HEK293 (cell line): ENCODE results near the gene MYZAP.

Experiments
- CTCF ChIA-PET: fragments of 350-600 bp; formaldehyde crosslinking; extraction: SDS; loops from one replicate; lab custom pipeline; 2021; ENCODE audit warnings: antibody characterized with exemption; lab: Yijun Ruan, JAX
- POLR2A ChIA-PET: fragments of 300-600 bp; formaldehyde crosslinking; extraction: SDS; loops from one replicate; lab custom pipeline; 2020; ENCODE audit warnings: antibody characterized with exemption, inconsistent platforms; lab: Yijun Ruan, JAX
- H3K27ac ChIP-seq: fragments of 200-500 bp; sonication (Bioruptor generic); 2 replicates; pipeline ENCODE4 v1.5.1; 2014; ENCODE audit warnings: low read depth, low read length, control low read depth, inconsistent platforms; ENCODE audit errors: extremely low read depth
- H3K36me3 ChIP-seq, 2 experiments: fragments of 200-500 bp in 1 of 2; sonication (Bioruptor generic) in 1 of 2; 1 replicate in 1 of 2; 2 replicates in 1 of 2; pipeline ENCODE4 v1.5.1; 2014 to 2017; ENCODE audit warnings: inconsistent platforms in 2 of 2, low read length in 2 of 2; ENCODE audit not compliant: control insufficient read depth in 2 of 2, insufficient read depth in 1 of 2
- H3K4me1 ChIP-seq: fragments of 200-500 bp; sonication (Bioruptor generic); 2 replicates; pipeline ENCODE4 v1.5.1; 2014; ENCODE audit warnings: mild to moderate bottlenecking, low read length, inconsistent platforms; ENCODE audit not compliant: control insufficient read depth, insufficient read depth
- H3K4me3 ChIP-seq: 2 replicates; pipeline ENCODE4 v1.5.1; 2011; ENCODE audit warnings: low read depth, mild to moderate bottlenecking, control low read depth, low read length, moderate library complexity
- H3K9me3 ChIP-seq: fragments of 200-500 bp; sonication (Bioruptor generic); 2 replicates; pipeline ENCODE4 v1.5.1; 2014; ENCODE audit warnings: low read depth, low read length, inconsistent platforms; ENCODE audit not compliant: control insufficient read depth, insufficient read depth
- HOXC10 ChIP-seq: sonication (generic); formaldehyde crosslinking; IDR thresholded peaks from 2 replicates; pipeline ENCODE4 v1.8.1; 2023; ENCODE audit warnings: mild to moderate bottlenecking, missing genetic modification reagents
- MEIS1 ChIP-seq: sonication (generic); formaldehyde crosslinking; IDR thresholded peaks from 2 replicates; pipeline ENCODE4 v1.8.1; 2022; ENCODE audit warnings: missing genetic modification reagents, mild to moderate bottlenecking, borderline replicate concordance
- MYNN ChIP-seq: fragments of 450-650 bp; formaldehyde crosslinking; IDR thresholded peaks from 2 replicates; pipeline ENCODE4 v1.5.1; 2016; ENCODE audit warnings: missing biosample characterization, missing genetic modification characterization, borderline replicate concordance
- SCRT1 ChIP-seq: fragments of 450-650 bp; formaldehyde crosslinking; IDR thresholded peaks from 2 replicates; pipeline ENCODE4 v1.5.1; 2016; ENCODE audit warnings: missing biosample characterization, missing genetic modification characterization, borderline replicate concordance
- ZBTB17 ChIP-seq: fragments of 450-650 bp; formaldehyde crosslinking; IDR thresholded peaks from 2 replicates; pipeline ENCODE4 v1.5.1; 2016; ENCODE audit warnings: missing biosample characterization, missing genetic modification characterization
- ZFHX2 ChIP-seq: fragments of 450-650 bp; formaldehyde crosslinking; conservative IDR thresholded peaks from 2 replicates; pipeline ENCODE4 v1.5.1; 2016; ENCODE audit warnings: missing biosample characterization, missing genetic modification characterization
- ZNF202 ChIP-seq: fragments of 450-650 bp; formaldehyde crosslinking; IDR thresholded peaks from 2 replicates; pipeline ENCODE4 v1.5.1; 2016; ENCODE audit warnings: missing biosample characterization, missing genetic modification characterization, borderline replicate concordance
- ZNF221 ChIP-seq: fragments of 450-650 bp; formaldehyde crosslinking; IDR thresholded peaks from 2 replicates; pipeline ENCODE4 v1.5.1; 2017; ENCODE audit warnings: missing biosample characterization, missing genetic modification characterization, borderline replicate concordance
- ZNF324 ChIP-seq: fragments of 450-650 bp; formaldehyde crosslinking; IDR thresholded peaks from 2 replicates; pipeline ENCODE4 v1.5.1; 2016; ENCODE audit warnings: missing biosample characterization, missing genetic modification characterization
- ZNF423 ChIP-seq: fragments of 450-650 bp; formaldehyde crosslinking; IDR thresholded peaks from 2 replicates; pipeline ENCODE4 v1.5.1; 2016; ENCODE audit warnings: missing biosample characterization, missing genetic modification characterization
- ZSCAN16 ChIP-seq: fragments of 450-650 bp; formaldehyde crosslinking; IDR thresholded peaks from 2 replicates; pipeline ENCODE4 v1.5.1; 2016; ENCODE audit warnings: missing biosample characterization, missing genetic modification characterization
- TF ChIP-seq, protein P1 (sequence below): fragments of 450-650 bp; formaldehyde crosslinking; IDR thresholded peaks from 2 replicates; pipeline ENCODE4 v1.5.1; 2016; ENCODE audit warnings: missing biosample characterization, missing genetic modification characterization
- TF ChIP-seq, protein P2 (sequence below): fragments of 450-650 bp; formaldehyde crosslinking; IDR thresholded peaks from 2 replicates; pipeline ENCODE4 v1.5.1; 2017; ENCODE audit warnings: missing biosample characterization, missing genetic modification characterization
- TF ChIP-seq, protein P3 (sequence below): fragments of 450-650 bp; formaldehyde crosslinking; IDR thresholded peaks from 2 replicates; pipeline ENCODE4 v1.5.1; 2016; ENCODE audit warnings: missing biosample characterization, missing genetic modification characterization
- TF ChIP-seq, protein P4 (sequence below): fragments of 450-650 bp; formaldehyde crosslinking; IDR thresholded peaks from 2 replicates; pipeline ENCODE4 v1.5.1; 2017; ENCODE audit warnings: missing biosample characterization, missing genetic modification characterization
- TF ChIP-seq, protein P5 (sequence below): fragments of 450-650 bp; formaldehyde crosslinking; IDR thresholded peaks from 2 replicates; pipeline ENCODE4 v1.5.1; 2016; ENCODE audit warnings: missing biosample characterization, missing genetic modification characterization
- TF ChIP-seq, protein P6 (sequence below): sonication (generic); formaldehyde crosslinking; IDR thresholded peaks from 2 replicates; pipeline ENCODE4 v1.8.1; 2022; ENCODE audit warnings: mild to moderate bottlenecking, moderate library complexity, missing genetic modification reagents
- TF ChIP-seq, protein P7 (sequence below): fragments of 450-650 bp; formaldehyde crosslinking; IDR thresholded peaks from 2 replicates; pipeline ENCODE4 v1.5.1; 2017; ENCODE audit warnings: missing biosample characterization, mild to moderate bottlenecking, missing genetic modification characterization, moderate library complexity
- TF ChIP-seq, protein P8 (sequence below): fragments of 450-650 bp; formaldehyde crosslinking; IDR thresholded peaks from 2 replicates; pipeline ENCODE4 v1.5.1; 2016; ENCODE audit warnings: missing biosample characterization, missing genetic modification characterization, borderline replicate concordance

Gene MYZAP

DNA sequence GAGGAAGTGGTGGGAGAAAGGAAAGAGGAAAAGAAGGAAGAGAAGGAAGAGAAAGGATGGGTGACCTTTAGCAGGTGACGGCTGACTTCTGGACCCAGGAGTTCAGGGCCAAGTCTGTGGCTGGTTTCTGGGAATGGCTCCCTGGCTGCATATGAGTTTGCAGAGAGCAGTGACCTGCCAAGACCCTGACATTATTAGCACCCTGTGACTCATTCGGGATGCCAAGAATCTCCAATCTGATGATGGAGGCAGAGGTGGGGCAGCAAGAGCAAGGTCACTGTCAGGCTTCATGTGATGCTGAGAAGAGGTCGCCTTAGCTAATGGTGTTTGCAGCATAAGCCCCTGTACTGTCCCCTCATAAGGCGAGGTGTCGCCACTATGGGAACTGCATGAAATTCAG, 42.6 kb downstream of the MYZAP start:
- H3K4me3 ChIP-seq = no peak overlapping the region
- H3K27ac ChIP-seq = no peak overlapping the region
- TF ChIP-seq, protein P1, sequence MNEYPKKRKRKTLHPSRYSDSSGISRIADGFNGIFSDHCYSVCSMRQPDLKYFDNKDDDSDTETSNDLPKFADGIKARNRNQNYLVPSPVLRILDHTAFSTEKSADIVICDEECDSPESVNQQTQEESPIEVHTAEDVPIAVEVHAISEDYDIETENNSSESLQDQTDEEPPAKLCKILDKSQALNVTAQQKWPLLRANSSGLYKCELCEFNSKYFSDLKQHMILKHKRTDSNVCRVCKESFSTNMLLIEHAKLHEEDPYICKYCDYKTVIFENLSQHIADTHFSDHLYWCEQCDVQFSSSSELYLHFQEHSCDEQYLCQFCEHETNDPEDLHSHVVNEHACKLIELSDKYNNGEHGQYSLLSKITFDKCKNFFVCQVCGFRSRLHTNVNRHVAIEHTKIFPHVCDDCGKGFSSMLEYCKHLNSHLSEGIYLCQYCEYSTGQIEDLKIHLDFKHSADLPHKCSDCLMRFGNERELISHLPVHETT = no peak
- no peak for TF ChIP-seq ZNF423 (tag by site-specific recombination)
- TF ChIP-seq HOXC10 (CRISPR knock-in tag) = no peak
- TF ChIP-seq, protein P2, sequence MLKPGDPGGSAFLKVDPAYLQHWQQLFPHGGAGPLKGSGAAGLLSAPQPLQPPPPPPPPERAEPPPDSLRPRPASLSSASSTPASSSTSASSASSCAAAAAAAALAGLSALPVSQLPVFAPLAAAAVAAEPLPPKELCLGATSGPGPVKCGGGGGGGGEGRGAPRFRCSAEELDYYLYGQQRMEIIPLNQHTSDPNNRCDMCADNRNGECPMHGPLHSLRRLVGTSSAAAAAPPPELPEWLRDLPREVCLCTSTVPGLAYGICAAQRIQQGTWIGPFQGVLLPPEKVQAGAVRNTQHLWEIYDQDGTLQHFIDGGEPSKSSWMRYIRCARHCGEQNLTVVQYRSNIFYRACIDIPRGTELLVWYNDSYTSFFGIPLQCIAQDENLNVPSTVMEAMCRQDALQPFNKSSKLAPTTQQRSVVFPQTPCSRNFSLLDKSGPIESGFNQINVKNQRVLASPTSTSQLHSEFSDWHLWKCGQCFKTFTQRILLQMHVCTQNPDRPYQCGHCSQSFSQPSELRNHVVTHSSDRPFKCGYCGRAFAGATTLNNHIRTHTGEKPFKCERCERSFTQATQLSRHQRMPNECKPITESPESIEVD (tag by site-specific recombination) = no peak
- TF ChIP-seq, protein P3, sequence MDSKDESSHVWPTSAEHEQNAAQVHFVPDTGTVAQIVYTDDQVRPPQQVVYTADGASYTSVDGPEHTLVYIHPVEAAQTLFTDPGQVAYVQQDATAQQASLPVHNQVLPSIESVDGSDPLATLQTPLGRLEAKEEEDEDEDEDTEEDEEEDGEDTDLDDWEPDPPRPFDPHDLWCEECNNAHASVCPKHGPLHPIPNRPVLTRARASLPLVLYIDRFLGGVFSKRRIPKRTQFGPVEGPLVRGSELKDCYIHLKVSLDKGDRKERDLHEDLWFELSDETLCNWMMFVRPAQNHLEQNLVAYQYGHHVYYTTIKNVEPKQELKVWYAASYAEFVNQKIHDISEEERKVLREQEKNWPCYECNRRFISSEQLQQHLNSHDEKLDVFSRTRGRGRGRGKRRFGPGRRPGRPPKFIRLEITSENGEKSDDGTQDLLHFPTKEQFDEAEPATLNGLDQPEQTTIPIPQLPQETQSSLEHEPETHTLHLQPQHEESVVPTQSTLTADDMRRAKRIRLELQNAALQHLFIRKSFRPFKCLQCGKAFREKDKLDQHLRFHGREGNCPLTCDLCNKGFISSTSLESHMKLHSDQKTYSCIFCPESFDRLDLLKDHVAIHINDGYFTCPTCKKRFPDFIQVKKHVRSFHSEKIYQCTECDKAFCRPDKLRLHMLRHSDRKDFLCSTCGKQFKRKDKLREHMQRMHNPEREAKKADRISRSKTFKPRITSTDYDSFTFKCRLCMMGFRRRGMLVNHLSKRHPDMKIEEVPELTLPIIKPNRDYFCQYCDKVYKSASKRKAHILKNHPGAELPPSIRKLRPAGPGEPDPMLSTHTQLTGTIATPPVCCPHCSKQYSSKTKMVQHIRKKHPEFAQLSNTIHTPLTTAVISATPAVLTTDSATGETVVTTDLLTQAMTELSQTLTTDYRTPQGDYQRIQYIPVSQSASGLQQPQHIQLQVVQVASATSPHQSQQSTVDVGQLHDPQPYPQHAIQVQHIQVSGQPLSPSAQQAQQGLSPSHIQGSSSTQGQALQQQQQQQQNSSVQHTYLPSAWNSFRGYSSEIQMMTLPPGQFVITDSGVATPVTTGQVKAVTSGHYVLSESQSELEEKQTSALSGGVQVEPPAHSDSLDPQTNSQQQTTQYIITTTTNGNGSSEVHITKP = no peak
- TF ChIP-seq ZNF221 (tag by site-specific recombination) = no peak
- no peaks in the 10 kb centered on the region for H3K9me3 ChIP-seq
- ChIA-PET CTCF (interaction anchor here (0.5 to 0.6 kb wide), 2 partner anchors 68 to 75 kb away, joined by 3 to 4 read pairs; no protein-coding TSS in a partner anchor), POLR2A (no interaction called here)
- no peaks in the 10 kb centered on the region for H3K36me3 ChIP-seq
- H3K4me1 ChIP-seq = no peaks in the 10 kb centered on the region

DNA sequence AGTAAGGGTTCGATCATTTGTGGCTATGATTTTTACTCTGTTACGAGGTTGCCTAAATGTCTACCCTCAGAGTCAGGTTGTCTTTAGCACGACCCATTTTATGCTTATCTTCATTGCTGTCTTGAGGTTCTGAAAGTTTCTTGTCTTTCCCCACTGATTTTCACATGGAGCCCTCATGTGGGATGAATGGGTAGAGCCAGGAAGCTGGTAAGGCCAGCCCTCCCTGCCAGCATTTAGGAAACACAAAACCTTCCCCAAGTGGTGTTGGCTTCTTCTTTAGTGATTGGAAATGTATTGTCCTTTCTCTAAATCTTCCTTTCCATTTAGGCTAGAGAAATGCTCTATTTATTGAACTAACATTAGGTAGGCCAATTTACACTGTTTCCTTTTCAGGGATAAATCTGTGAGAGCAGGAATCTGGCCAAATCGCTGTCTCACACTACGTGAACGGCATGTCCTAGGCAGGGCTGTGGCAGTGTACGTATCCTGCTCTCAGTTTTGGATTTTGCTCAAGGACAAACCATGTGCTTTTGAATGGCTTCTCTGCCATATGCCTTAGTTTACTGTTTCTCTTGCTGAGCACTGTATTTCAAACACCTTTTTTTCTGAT, 43.7 kb downstream of the MYZAP start:
- POLR2A ChIA-PET = no interaction called here
- H3K9me3 ChIP-seq = no peaks in the 10 kb centered on the region
- H3K4me3 ChIP-seq = no peak overlapping the region
- no peaks in the 10 kb centered on the region for H3K4me1 ChIP-seq
- H3K36me3 ChIP-seq = no peaks in the 10 kb centered on the region
- CTCF ChIA-PET = no interaction called here
- H3K27ac ChIP-seq = no peak overlapping the region
- TF ChIP-seq, protein P4, sequence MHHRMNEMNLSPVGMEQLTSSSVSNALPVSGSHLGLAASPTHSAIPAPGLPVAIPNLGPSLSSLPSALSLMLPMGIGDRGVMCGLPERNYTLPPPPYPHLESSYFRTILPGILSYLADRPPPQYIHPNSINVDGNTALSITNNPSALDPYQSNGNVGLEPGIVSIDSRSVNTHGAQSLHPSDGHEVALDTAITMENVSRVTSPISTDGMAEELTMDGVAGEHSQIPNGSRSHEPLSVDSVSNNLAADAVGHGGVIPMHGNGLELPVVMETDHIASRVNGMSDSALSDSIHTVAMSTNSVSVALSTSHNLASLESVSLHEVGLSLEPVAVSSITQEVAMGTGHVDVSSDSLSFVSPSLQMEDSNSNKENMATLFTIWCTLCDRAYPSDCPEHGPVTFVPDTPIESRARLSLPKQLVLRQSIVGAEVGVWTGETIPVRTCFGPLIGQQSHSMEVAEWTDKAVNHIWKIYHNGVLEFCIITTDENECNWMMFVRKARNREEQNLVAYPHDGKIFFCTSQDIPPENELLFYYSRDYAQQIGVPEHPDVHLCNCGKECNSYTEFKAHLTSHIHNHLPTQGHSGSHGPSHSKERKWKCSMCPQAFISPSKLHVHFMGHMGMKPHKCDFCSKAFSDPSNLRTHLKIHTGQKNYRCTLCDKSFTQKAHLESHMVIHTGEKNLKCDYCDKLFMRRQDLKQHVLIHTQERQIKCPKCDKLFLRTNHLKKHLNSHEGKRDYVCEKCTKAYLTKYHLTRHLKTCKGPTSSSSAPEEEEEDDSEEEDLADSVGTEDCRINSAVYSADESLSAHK (tag by site-specific recombination) = no peak
- TF ChIP-seq, protein P5, sequence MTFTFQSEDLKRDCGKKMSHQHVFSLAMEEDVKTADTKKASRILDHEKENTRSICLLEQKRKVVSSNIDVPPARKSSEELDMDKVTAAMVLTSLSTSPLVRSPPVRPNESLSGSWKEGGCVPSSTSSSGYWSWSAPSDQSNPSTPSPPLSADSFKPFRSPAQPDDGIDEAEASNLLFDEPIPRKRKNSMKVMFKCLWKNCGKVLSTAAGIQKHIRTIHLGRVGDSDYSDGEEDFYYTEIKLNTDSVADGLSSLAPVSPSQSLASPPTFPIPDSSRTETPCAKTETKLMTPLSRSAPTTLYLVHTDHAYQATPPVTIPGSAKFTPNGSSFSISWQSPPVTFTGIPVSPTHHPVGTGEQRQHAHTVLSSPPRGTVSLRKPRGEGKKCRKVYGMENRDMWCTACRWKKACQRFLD (tag by site-specific recombination) = no peak
- no peak for TF ChIP-seq ZFHX2 (tag by site-specific recombination)
- no peak for TF ChIP-seq ZNF202 (tag by site-specific recombination)
- TF ChIP-seq, protein P6, sequence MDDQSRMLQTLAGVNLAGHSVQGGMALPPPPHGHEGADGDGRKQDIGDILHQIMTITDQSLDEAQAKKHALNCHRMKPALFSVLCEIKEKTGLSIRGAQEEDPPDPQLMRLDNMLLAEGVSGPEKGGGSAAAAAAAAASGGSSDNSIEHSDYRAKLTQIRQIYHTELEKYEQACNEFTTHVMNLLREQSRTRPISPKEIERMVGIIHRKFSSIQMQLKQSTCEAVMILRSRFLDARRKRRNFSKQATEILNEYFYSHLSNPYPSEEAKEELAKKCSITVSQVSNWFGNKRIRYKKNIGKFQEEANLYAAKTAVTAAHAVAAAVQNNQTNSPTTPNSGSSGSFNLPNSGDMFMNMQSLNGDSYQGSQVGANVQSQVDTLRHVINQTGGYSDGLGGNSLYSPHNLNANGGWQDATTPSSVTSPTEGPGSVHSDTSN = no peak
- no peak for TF ChIP-seq ZNF324
- TF ChIP-seq, protein P7, sequence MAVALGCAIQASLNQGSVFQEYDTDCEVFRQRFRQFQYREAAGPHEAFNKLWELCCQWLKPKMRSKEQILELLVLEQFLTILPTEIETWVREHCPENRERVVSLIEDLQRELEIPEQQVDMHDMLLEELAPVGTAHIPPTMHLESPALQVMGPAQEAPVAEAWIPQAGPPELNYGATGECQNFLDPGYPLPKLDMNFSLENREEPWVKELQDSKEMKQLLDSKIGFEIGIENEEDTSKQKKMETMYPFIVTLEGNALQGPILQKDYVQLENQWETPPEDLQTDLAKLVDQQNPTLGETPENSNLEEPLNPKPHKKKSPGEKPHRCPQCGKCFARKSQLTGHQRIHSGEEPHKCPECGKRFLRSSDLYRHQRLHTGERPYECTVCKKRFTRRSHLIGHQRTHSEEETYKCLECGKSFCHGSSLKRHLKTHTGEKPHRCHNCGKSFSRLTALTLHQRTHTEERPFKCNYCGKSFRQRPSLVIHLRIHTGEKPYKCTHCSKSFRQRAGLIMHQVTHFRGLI = no peak
- TF ChIP-seq ZSCAN16 (tag by site-specific recombination) = no peak
- TF ChIP-seq MEIS1 (CRISPR knock-in tag) = no peak
- TF ChIP-seq MYNN (tag by site-specific recombination) = no peak
- no peak for TF ChIP-seq ZBTB17 (tag by site-specific recombination)
- TF ChIP-seq, protein P8, sequence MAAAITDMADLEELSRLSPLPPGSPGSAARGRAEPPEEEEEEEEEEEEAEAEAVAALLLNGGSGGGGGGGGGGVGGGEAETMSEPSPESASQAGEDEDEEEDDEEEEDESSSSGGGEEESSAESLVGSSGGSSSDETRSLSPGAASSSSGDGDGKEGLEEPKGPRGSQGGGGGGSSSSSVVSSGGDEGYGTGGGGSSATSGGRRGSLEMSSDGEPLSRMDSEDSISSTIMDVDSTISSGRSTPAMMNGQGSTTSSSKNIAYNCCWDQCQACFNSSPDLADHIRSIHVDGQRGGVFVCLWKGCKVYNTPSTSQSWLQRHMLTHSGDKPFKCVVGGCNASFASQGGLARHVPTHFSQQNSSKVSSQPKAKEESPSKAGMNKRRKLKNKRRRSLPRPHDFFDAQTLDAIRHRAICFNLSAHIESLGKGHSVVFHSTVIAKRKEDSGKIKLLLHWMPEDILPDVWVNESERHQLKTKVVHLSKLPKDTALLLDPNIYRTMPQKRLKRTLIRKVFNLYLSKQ (tag by site-specific recombination) = no peak
- no peak for TF ChIP-seq SCRT1 (tag by site-specific recombination)
